GM10248 (cell line): Measurements from ENCODE around the gene DLL4.

Experiments used
- CTCF ChIA-PET: fragments of 300-600 bp; sonication (Branson Sonifier 250); formaldehyde crosslinking; extraction: SDS; loops from one replicate; lab custom pipeline; 2021; ENCODE audit warnings: antibody characterized with exemption; lab: Yijun Ruan, JAX
- POLR2A ChIA-PET: fragments of 350-650 bp; sonication (Branson Sonifier 250); formaldehyde crosslinking; extraction: SDS; loops from one replicate; lab custom pipeline; 2020; ENCODE audit warnings: antibody characterized with exemption; lab: Yijun Ruan, JAX
- DNase-seq: peaks from one replicate; pipeline ENCODE4 v3.0.0; 2012; ENCODE audit errors: extremely low spot score
- CTCF ChIP-seq: IDR thresholded peaks from 2 replicates; pipeline ENCODE4 v1.5.1; 2012; ENCODE audit warnings: mild to moderate bottlenecking, low read depth; ENCODE audit errors: extremely low read depth, missing control alignments, control extremely low read depth

DLL4 gene

GRCh38 chr15:40957041-40957555, 28.0 kb downstream of the DLL4 start:
- ChIA-PET CTCF (interaction anchor here (1.2 to 1.5 kb wide), 4 partner anchors 15 to 99 kb away, joined by 4 to 10 read pairs (median 4); no protein-coding TSS in a partner anchor), POLR2A (no interaction called here)
- no peak for TF ChIP-seq CTCF
- no peak for DNase-seq

- ChIA-PET POLR2A (no interaction called here), CTCF (interaction anchor here (1.2 to 1.5 kb wide), 3 partner anchors 15 to 65 kb away, joined by 4 to 5 read pairs (median 5); no protein-coding TSS in a partner anchor)
Observed at GRCh38 chr15:40957581-40958051, 28.5 kb downstream of the DLL4 start.

GRCh38 chr15:40958146-40958545, 29.0 kb downstream of the DLL4 start:
- TF ChIP-seq CTCF = no peak
- CTCF ChIA-PET = interaction anchor here (1.2 to 1.5 kb wide), 2 partner anchors 15 to 27 kb away, joined by 5 read pairs; no protein-coding TSS in a partner anchor
- POLR2A ChIA-PET = no interaction called here
- no peak for DNase-seq

More at GRCh38 chr15:40957581-40958051, 28.5 kb downstream of the DLL4 start:
- no peak for DNase-seq
- TF ChIP-seq CTCF = no peak

GRCh38 chr15:40958723-40959122, 29.6 kb downstream of the DLL4 start:
- POLR2A ChIA-PET = no interaction called here
- no peak for DNase-seq

GRCh38 chr15:40959331-40960141, 30.4 kb downstream of the DLL4 start:
- ChIA-PET POLR2A (no interaction called here), CTCF (interaction anchor here (4.7 kb wide), 1 partner anchor 18 kb away, joined by 31 read pairs; no protein-coding TSS in a partner anchor)
- no peak for DNase-seq
- no peak for TF ChIP-seq CTCF

More at GRCh38 chr15:40958723-40959122, 29.6 kb downstream of the DLL4 start:
- no peak for TF ChIP-seq CTCF
- CTCF ChIA-PET = interaction anchor here (1.5 kb wide), 1 partner anchor 16 kb away, joined by 5 read pairs; no protein-coding TSS in a partner anchor

- no peak for TF ChIP-seq CTCF
- POLR2A ChIA-PET = no interaction called here
- CTCF ChIA-PET = interaction anchor here (4.7 kb wide), 1 partner anchor 19 kb away, joined by 31 read pairs; no protein-coding TSS in a partner anchor
- no peak for DNase-seq
Observed at GRCh38 chr15:40960151-40960885, 31.2 kb downstream of the DLL4 start.
